Measurements from ENCODE around the gene FANCC. TPM values are rescaled to one million over a fixed set of nuclear protein-coding genes. Genes with fewer than 3 reads are reported as not detected.

Gene FANCC
- total and polyA plus RNA-seq, 4 donors = 8.3 to 32.4 (median 11.5) TPM

DNA sequence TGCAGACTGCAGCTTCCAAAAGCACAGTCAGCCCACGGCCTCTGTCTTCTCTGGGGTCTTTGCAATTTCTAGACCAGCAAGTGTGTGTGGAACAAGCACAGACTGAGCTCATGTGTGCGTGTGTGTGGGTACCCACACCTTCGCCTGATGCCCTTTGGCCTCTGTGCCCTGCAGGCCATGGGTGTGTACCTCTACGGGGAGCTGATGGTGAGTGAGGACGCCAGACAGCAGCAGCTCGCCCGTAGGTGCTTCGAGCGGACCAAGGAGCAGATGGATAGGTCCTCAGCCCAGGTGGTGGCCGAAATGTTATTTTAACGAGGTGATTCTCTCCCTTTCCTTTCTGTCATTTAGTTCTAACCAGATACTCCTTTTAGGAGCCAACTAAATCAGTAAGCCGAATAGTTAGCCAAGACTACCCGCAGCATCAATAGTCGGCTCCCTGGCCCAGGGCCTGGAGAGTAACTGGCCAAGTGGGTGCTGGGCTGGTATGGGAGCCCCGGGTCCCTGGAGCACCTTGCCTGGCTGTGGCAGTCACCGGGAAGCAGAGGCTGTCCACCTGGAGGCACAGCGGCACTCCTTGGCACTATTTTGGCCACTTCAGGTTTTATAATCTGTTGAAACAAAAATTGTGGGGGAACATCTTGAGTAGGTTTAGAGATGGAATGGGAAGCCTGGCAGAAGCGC lies 235.0 kb downstream of the FANCC start:
- Histone ChIP-seq H3K9ac (ENCODE audit: low read depth in 1 of 2, low read length in 2 of 2) (no peak overlapping the region), H3K4me3 (ENCODE audit: low read depth in 1 of 3, low read length in 3 of 3) (no peak overlapping the region), H3K4me1 (ENCODE audit: control insufficient read depth in 4 of 4, insufficient read depth in 4 of 4, low read length in 3 of 4) (peaks cover 0 to 12% (median 2%) of the 10 kb centered on the region in 4 donors), H3K27me3 (ENCODE audit: control insufficient read depth in 4 of 4, insufficient read depth in 4 of 4, low read length in 3 of 4) (no peaks in the 10 kb centered on the region), H3K36me3 (ENCODE audit: control insufficient read depth in 4 of 4, insufficient read depth in 3 of 4, low read depth in 1 of 4, low read length in 3 of 4) (peaks cover 18 to 86% (median 60%) of the 10 kb centered on the region in 4 donors), H3K9me3 (ENCODE audit: control insufficient read depth in 4 of 4, low read length in 3 of 4) (no peaks in the 10 kb centered on the region), H3K27ac (ENCODE audit: low read depth in 1 of 2, low read length in 2 of 2) (peak overlapping the region in 1 of 2 donors; percentile 21)
- no peak for TF ChIP-seq RXRA (IDR thresholded peaks at IDR 0.05)
- TF ChIP-seq RAD21 (IDR thresholded peaks at IDR 0.05) = no peak
- no peak for TF ChIP-seq HNF4A (conservative IDR thresholded peaks at IDR 0.05)
- TF ChIP-seq, protein P1, sequence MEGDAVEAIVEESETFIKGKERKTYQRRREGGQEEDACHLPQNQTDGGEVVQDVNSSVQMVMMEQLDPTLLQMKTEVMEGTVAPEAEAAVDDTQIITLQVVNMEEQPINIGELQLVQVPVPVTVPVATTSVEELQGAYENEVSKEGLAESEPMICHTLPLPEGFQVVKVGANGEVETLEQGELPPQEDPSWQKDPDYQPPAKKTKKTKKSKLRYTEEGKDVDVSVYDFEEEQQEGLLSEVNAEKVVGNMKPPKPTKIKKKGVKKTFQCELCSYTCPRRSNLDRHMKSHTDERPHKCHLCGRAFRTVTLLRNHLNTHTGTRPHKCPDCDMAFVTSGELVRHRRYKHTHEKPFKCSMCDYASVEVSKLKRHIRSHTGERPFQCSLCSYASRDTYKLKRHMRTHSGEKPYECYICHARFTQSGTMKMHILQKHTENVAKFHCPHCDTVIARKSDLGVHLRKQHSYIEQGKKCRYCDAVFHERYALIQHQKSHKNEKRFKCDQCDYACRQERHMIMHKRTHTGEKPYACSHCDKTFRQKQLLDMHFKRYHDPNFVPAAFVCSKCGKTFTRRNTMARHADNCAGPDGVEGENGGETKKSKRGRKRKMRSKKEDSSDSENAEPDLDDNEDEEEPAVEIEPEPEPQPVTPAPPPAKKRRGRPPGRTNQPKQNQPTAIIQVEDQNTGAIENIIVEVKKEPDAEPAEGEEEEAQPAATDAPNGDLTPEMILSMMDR (IDR thresholded peaks at IDR 0.05; ENCODE audit: low read depth, low read length, missing input control) = no peak
- no peak for TF ChIP-seq GABPA (IDR thresholded peaks at IDR 0.05 in 1 of 2, conservative IDR thresholded peaks at IDR 0.05 in 1 of 2)
- TF ChIP-seq, protein P2, sequence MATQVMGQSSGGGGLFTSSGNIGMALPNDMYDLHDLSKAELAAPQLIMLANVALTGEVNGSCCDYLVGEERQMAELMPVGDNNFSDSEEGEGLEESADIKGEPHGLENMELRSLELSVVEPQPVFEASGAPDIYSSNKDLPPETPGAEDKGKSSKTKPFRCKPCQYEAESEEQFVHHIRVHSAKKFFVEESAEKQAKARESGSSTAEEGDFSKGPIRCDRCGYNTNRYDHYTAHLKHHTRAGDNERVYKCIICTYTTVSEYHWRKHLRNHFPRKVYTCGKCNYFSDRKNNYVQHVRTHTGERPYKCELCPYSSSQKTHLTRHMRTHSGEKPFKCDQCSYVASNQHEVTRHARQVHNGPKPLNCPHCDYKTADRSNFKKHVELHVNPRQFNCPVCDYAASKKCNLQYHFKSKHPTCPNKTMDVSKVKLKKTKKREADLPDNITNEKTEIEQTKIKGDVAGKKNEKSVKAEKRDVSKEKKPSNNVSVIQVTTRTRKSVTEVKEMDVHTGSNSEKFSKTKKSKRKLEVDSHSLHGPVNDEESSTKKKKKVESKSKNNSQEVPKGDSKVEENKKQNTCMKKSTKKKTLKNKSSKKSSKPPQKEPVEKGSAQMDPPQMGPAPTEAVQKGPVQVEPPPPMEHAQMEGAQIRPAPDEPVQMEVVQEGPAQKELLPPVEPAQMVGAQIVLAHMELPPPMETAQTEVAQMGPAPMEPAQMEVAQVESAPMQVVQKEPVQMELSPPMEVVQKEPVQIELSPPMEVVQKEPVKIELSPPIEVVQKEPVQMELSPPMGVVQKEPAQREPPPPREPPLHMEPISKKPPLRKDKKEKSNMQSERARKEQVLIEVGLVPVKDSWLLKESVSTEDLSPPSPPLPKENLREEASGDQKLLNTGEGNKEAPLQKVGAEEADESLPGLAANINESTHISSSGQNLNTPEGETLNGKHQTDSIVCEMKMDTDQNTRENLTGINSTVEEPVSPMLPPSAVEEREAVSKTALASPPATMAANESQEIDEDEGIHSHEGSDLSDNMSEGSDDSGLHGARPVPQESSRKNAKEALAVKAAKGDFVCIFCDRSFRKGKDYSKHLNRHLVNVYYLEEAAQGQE (IDR thresholded peaks at IDR 0.05) = no peak
- no peak for TF ChIP-seq NR2F2 (IDR thresholded peaks at IDR 0.05)
- no peak for DNase-seq (ENCODE audit: low spot score)
- WGBS = 66% methylated on average over 18 of the region's 18 CpGs

DNA sequence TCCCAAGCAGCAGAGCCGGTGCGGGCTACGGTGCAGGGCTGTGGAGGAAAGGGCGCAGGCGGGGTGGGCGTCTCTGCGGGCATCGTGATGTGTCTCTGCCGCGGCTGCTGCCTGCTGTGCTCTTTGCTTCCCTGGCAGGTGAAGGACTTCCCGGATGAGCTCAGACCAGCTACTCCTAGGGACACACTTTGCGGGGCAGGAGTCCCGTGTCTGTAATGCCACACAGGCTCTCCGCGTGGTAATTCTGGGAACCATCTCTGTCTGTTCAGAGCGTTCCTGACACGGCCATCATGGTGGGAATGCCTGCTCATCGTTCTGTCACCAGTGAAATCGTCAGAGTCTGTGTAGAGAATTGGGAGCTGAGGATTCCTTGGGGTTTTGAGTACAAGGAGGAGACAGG lies 235.5 kb downstream of the FANCC start:
- peaks cover 16 to 86% (median 63%) of the 10 kb centered on the region in 4 donors for H3K36me3 ChIP-seq (ENCODE audit: control insufficient read depth in 4 of 4, insufficient read depth in 3 of 4, low read depth in 1 of 4, low read length in 3 of 4)
- no peak for DNase-seq (ENCODE audit: low spot score)
- peak overlapping the region in 1 of 2 donors; percentile 21 for H3K27ac ChIP-seq (ENCODE audit: low read depth in 1 of 2, low read length in 2 of 2)
- peaks cover 0 to 12% (median 5%) of the 10 kb centered on the region in 4 donors for H3K4me1 ChIP-seq (ENCODE audit: control insufficient read depth in 4 of 4, insufficient read depth in 4 of 4, low read length in 3 of 4)
- WGBS = 94% methylated on average over 19 of the region's 19 CpGs
- TF ChIP-seq YY1 (IDR thresholded peaks at IDR 0.05) (no peak), HNF4A (conservative IDR thresholded peaks at IDR 0.05) (no peak), JUND (IDR thresholded peaks at IDR 0.05) (no peak), GABPA (IDR thresholded peaks at IDR 0.05 in 1 of 2, conservative IDR thresholded peaks at IDR 0.05 in 1 of 2) (no peak), FOXA2 (IDR thresholded peaks at IDR 0.05) (no peak), NR2F2 (IDR thresholded peaks at IDR 0.05) (no peak)
- TF ChIP-seq, protein P3, sequence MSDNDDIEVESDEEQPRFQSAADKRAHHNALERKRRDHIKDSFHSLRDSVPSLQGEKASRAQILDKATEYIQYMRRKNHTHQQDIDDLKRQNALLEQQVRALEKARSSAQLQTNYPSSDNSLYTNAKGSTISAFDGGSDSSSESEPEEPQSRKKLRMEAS (IDR thresholded peaks at IDR 0.05) = no peak
- TF ChIP-seq, protein P4, sequence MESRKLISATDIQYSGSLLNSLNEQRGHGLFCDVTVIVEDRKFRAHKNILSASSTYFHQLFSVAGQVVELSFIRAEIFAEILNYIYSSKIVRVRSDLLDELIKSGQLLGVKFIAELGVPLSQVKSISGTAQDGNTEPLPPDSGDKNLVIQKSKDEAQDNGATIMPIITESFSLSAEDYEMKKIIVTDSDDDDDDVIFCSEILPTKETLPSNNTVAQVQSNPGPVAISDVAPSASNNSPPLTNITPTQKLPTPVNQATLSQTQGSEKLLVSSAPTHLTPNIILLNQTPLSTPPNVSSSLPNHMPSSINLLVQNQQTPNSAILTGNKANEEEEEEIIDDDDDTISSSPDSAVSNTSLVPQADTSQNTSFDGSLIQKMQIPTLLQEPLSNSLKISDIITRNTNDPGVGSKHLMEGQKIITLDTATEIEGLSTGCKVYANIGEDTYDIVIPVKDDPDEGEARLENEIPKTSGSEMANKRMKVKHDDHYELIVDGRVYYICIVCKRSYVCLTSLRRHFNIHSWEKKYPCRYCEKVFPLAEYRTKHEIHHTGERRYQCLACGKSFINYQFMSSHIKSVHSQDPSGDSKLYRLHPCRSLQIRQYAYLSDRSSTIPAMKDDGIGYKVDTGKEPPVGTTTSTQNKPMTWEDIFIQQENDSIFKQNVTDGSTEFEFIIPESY (IDR thresholded peaks at IDR 0.05) = no peak
- H3K27me3 ChIP-seq (ENCODE audit: control insufficient read depth in 4 of 4, insufficient read depth in 4 of 4, low read length in 3 of 4) = no peaks in the 10 kb centered on the region
- no peaks in the 10 kb centered on the region for H3K9me3 ChIP-seq (ENCODE audit: control insufficient read depth in 4 of 4, low read length in 3 of 4)
- H3K9ac ChIP-seq (ENCODE audit: low read depth in 1 of 2, low read length in 2 of 2) = no peak overlapping the region
- H3K4me3 ChIP-seq (ENCODE audit: low read depth in 1 of 3, low read length in 3 of 3) = no peak overlapping the region

All from liver (tissue), 9 donors.